Activated CD8-positive, alpha-beta T cell treated with anti-CD3 and anti-CD28 coated beads for 36 hours (primary cell): ENCODE results near the gene S100A5. TPM values are rescaled to one million over a fixed set of nuclear protein-coding genes. Genes with fewer than 3 reads are reported as not detected.

Experiments used
- ATAC-seq: fragments of 200-7000 bp; cut with Tn5 transposase; one replicate; pipeline ENCODE4 v1.10.0; 2021; ENCODE audit warnings: mild to moderate bottlenecking, moderate library complexity
- CTCF ChIA-PET: fragments of 350-600 bp; sonication (Branson Sonifier 250); formaldehyde crosslinking; loops from one replicate; lab custom pipeline; 2021; ENCODE audit warnings: antibody characterized with exemption; lab: Charles Lee
- POLR2A ChIA-PET: fragments of 350-600 bp; sonication (Branson Sonifier 250); formaldehyde crosslinking; loops from one replicate; lab custom pipeline; 2021; ENCODE audit warnings: antibody characterized with exemption; lab: Charles Lee
- DNase-seq: peaks from one replicate; pipeline ENCODE4 v3.0.0-alpha.2; 2020
- H3K27ac Mint-ChIP-seq: one replicate; pipeline ENCODE4 v1.8.0; 2021; ENCODE audit warnings: mild to moderate bottlenecking, mixed read lengths
- H3K27me3 Mint-ChIP-seq: one replicate; pipeline ENCODE4 v1.8.0; 2021; ENCODE audit warnings: mixed read lengths
- H3K36me3 Mint-ChIP-seq: one replicate; pipeline ENCODE4 v1.8.0; 2021; ENCODE audit warnings: low read depth, mixed read lengths
- H3K4me1 Mint-ChIP-seq: one replicate; pipeline ENCODE4 v1.8.0; 2021; ENCODE audit warnings: low read depth, mixed read lengths
- H3K4me3 Mint-ChIP-seq: one replicate; pipeline ENCODE4 v1.8.0; 2021; ENCODE audit warnings: mild to moderate bottlenecking, moderate library complexity, mixed read lengths
- H3K9me3 Mint-ChIP-seq: one replicate; pipeline ENCODE4 v1.8.0; 2021; ENCODE audit warnings: mixed read lengths
- CTCF ChIP-seq: fragments of 200-600 bp; IDR thresholded peaks from one replicate; pipeline ENCODE4 v1.8.0; 2022; ENCODE audit warnings: antibody characterized with exemption, mild to moderate bottlenecking
- intact Hi-C: fragments of 100-400 bp; cut with micrococcal nuclease; formaldehyde crosslinking; loops from one replicate; pipeline ENCODE4 v1.10.0; 2022
- total RNA-seq, 2 experiments: library from RNA; stranded (reverse); gene quantifications; one replicate each; pipeline ENCODE4 v1.2.3, GENCODE V29; 2021

Gene S100A5
- total RNA-seq, 2 experiments from 2014 or later: 1.1 to 1.2 TPM

- no peak for ATAC-seq
- H3K27me3 Mint-ChIP-seq: no peaks in the 10 kb centered on the region
- peak overlapping the region; percentile 95 for H3K4me3 Mint-ChIP-seq
- peak overlapping the region; percentile 96 for H3K27ac Mint-ChIP-seq
- TF ChIP-seq CTCF: no peak
- CTCF ChIA-PET: interaction anchor here (0.7 to 5.5 kb wide), 24 partner anchors 7 to 237 kb away, joined by 3 to 191 read pairs (median 6); partner anchors contain the start of genes CHTOP, S100A1, S100A13 and S100A14
- H3K4me1 Mint-ChIP-seq: peaks cover 63% of the 10 kb centered on the region
- H3K9me3 Mint-ChIP-seq: no peaks in the 10 kb centered on the region
- POLR2A ChIA-PET: interaction anchor here (0.9 to 7.9 kb wide), 7 partner anchors 12 to 101 kb away, joined by 3 to 97 read pairs (median 10); partner anchors contain the start of genes CHTOP, S100A2, S100A3 and S100A4
- peaks cover 17% of the 10 kb centered on the region for H3K36me3 Mint-ChIP-seq
- intact Hi-C loops: loop anchor here (2.0 kb wide), 1 partner anchor 35 kb away; no protein-coding TSS in a partner anchor
- DNase-seq: no peak
Measured at GRCh38 chr1:153533689-153534201, 7.0 kb downstream of the S100A5 start.

- Mint-ChIP-seq H3K27me3 (no peaks in the 10 kb centered on the region), H3K36me3 (peaks cover 17% of the 10 kb centered on the region), H3K9me3 (no peaks in the 10 kb centered on the region), H3K4me3 (peak overlapping the region; percentile 95), H3K27ac (peak overlapping the region; percentile 96), H3K4me1 (peaks cover 61% of the 10 kb centered on the region)
- intact Hi-C loops: loop anchor here (2.0 kb wide), 1 partner anchor 36 kb away; no protein-coding TSS in a partner anchor
- CTCF ChIA-PET: interaction anchor here (0.7 to 5.5 kb wide), 34 partner anchors 8 to 435 kb away, joined by 3 to 191 read pairs (median 5); partner anchors contain the start of genes CHTOP, CREB3L4, S100A1 and S100A13
- POLR2A ChIA-PET: interaction anchor here (0.7 to 7.9 kb wide), 11 partner anchors 13 to 137 kb away, joined by 3 to 97 read pairs (median 4); partner anchors contain the start of genes CHTOP, S100A2, S100A3 and S100A4
- ATAC-seq (peak; percentile 19), DNase-seq (peak; percentile 86)
- peak; percentile 87 for TF ChIP-seq CTCF
Measured at GRCh38 chr1:153532769-153533599, 7.8 kb downstream of the S100A5 start.

- no peak for TF ChIP-seq CTCF
- Mint-ChIP-seq H3K4me1 (peaks cover 57% of the 10 kb centered on the region), H3K27ac (peak overlapping the region; percentile 96), H3K4me3 (peak overlapping the region; percentile 95), H3K36me3 (peaks cover 17% of the 10 kb centered on the region), H3K9me3 (no peaks in the 10 kb centered on the region), H3K27me3 (no peaks in the 10 kb centered on the region)
- ChIA-PET CTCF (interaction anchor here (1.1 to 5.5 kb wide), 24 partner anchors 8 to 436 kb away, joined by 3 to 191 read pairs (median 10); partner anchors contain the start of genes CHTOP, CREB3L4, S100A1 and S100A13), POLR2A (interaction anchor here (0.6 to 7.9 kb wide), 13 partner anchors 8 to 137 kb away, joined by 3 to 97 read pairs (median 4); partner anchors contain the start of genes CHTOP, S100A2, S100A3 and S100A4)
- intact Hi-C loops: loop anchor here (2.0 kb wide), 1 partner anchor 37 kb away; no protein-coding TSS in a partner anchor
- ATAC-seq (peak; percentile 66), DNase-seq (peak; percentile 78)
Measured at GRCh38 chr1:153532181-153532580, 8.6 kb downstream of the S100A5 start.

GRCh38 chr1:153531638-153532037 is 9.1 kb downstream of the S100A5 start:
- H3K27ac Mint-ChIP-seq: peak overlapping the region; percentile 96
- ChIA-PET POLR2A (interaction anchor here (0.6 to 7.9 kb wide), 10 partner anchors 9 to 106 kb away, joined by 3 to 97 read pairs (median 8); partner anchors contain the start of genes CHTOP, S100A2, S100A3 and S100A4), CTCF (interaction anchor here (1.1 to 5.5 kb wide), 20 partner anchors 9 to 436 kb away, joined by 3 to 191 read pairs (median 12); partner anchors contain the start of genes CHTOP, CREB3L4, S100A2 and S100A4)
- no peak overlapping the region for H3K4me3 Mint-ChIP-seq
- no peaks in the 10 kb centered on the region for H3K9me3 Mint-ChIP-seq
- H3K36me3 Mint-ChIP-seq: peaks cover 17% of the 10 kb centered on the region
- ATAC-seq (no peak), DNase-seq (no peak)
- TF ChIP-seq CTCF: no peak
- intact Hi-C loops: loop anchor here (2.0 kb wide), 1 partner anchor 37 kb away; no protein-coding TSS in a partner anchor
- peaks cover 53% of the 10 kb centered on the region for H3K4me1 Mint-ChIP-seq
- no peaks in the 10 kb centered on the region for H3K27me3 Mint-ChIP-seq
